ENCODE measurements around the gene RAB25. TPM values are rescaled to one million over a fixed set of nuclear protein-coding genes. Genes with fewer than 3 reads are reported as not detected.

The RAB25 gene
- polyA plus RNA-seq (2013): 92.3 and 94.0 TPM in 2 replicates

DNA sequence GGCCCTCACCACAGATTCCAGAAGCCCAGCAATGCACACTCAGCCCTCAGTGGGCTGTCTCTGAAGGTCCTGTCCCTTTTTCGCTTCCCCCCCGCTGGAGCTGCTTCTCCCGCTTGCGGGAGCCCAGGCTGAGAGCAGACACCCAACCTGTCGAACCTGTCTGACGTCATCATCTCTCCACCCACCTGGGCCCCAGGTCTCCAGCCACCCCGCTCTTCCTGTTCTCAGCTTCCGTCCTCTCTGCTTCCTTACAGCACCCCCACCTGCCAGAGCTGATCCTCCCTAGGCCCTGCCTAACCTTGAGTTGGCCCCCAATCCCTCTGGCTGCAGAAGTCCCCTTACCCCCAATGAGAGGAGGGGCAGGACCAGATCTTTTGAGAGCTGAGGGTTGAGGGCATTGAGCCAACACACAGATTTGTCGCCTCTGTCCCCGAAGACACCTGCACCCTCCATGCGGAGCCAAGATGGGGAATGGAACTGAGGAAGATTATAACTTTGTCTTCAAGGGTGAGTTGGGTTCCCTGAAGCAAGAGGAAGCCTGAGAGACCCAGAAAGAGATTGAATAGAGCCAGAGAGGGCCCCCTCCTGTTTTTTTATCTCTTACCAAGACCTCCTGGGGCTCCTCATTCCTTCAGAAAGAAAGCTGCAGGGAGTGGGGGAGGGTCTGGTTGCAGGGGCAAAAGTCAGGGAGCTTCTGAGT is at the start of gene RAB25:
RAB25 (plus strand) TSS at position 224 of the 700 bp plus-strand sequence; CDS start at position 465, 241 bp downstream.
- Histone ChIP-seq H3K79me1 (ENCODE audit: low read length) (peaks cover 3% of the 10 kb centered on the region), H3K18ac (ENCODE audit: low read length) (peak within 1 kb of the TSS; percentile 66), H3K9me3 (ENCODE audit: insufficient read depth, low read depth, low read length) (no peaks in the 10 kb centered on the region), H3K79me2 (ENCODE audit: control insufficient read depth, insufficient read depth, low read length, poor library complexity) (peaks cover 2% of the 10 kb centered on the region), H3K36me3 (ENCODE audit: control insufficient read depth in 1 of 2, insufficient read depth in 2 of 2, low read length in 2 of 2) (peaks cover 4 to 6% of the 10 kb centered on the region in 2 experiments), H3K27me3 (ENCODE audit: insufficient read depth, low read length) (no peaks in the 10 kb centered on the region), H3K4me3 (ENCODE audit: low read depth, low read length) (peak within 1 kb of the TSS; percentile 4), H3K14ac (ENCODE audit: low read length) (peak within 1 kb of the TSS; percentile 78), H2AK5ac (ENCODE audit: low read length) (no peak within 1 kb of the TSS), H3K4me1 (ENCODE audit: control insufficient read depth in 1 of 2, insufficient read depth in 2 of 2, low read length in 2 of 2) (peaks cover 4 to 5% of the 10 kb centered on the region in 2 experiments), H4K12ac (ENCODE audit: low read depth, low read length) (peak within 1 kb of the TSS; percentile 45), H3K23ac (ENCODE audit: low read length) (no peak within 1 kb of the TSS), H2BK5ac (ENCODE audit: low read depth, low read length, poor library complexity) (peak within 1 kb of the TSS; percentile 52), H3K9ac (ENCODE audit: low read length) (no peak within 1 kb of the TSS), H3K4me2 (ENCODE audit: low read length) (peak within 1 kb of the TSS; percentile 26), H2BK12ac (ENCODE audit: low read length) (peak within 1 kb of the TSS; percentile 41), H3K4ac (ENCODE audit: low read depth, low read length) (peak within 1 kb of the TSS; percentile 60), H2AFZ (ENCODE audit: insufficient read depth, low read length, poor library complexity) (peak within 1 kb of the TSS; percentile 44), H4K8ac (ENCODE audit: low read depth, low read length) (peak within 1 kb of the TSS; percentile 82), H3K27ac (ENCODE audit: low read depth, low read length) (peak within 1 kb of the TSS; percentile 66), H4K91ac (ENCODE audit: low read depth, low read length) (peak within 1 kb of the TSS; percentile 75), H2BK120ac (ENCODE audit: insufficient read depth, low read length, poor library complexity) (peak within 1 kb of the TSS; percentile 54)
- DNase-seq: peak; percentile 68 to 84
- WGBS (ENCODE audit: extremely low coverage, insufficient coverage, insufficient read length): no CpG with 5 or more reads among the region's 11 CpGs

DNA sequence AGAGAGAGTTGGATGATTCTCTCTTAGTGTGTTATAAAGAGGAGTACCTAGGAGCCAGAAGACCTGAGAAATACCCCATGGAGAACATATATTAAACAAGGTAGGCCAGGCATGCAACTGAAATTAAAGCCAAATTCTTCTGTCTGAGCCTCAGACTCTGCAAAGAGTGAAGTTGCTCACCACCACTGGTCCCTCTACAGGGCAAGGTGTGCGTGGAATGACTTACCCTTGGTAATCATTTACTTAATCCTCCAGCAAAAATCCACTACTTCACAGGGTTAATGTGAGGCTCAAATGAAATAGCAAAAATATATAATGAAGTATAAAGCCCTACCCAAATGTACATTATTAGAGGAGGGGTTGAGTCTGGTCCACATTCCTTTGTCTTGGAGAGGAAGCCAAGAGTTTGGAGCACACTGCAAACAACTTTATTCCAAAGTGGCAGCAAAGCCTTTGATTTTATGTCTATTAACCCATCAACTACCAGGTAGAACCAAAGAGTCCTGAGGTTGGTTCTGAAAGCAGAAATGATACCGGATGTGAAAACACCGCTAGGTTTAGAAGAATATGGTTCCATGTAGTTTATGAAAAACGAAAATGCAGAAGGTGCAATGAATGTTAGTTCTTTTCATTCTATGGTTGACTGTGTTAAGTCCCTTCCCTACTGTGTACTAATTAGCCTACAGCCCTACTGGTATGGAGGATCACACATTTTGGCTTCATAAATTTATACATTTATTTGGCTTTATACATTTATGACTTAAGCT is 48.7 kb upstream of the RAB25 start:
- Histone ChIP-seq H3K14ac (ENCODE audit: low read length) (no peak overlapping the region), H3K79me2 (ENCODE audit: control insufficient read depth, insufficient read depth, low read length, poor library complexity) (no peaks in the 10 kb centered on the region), H2AFZ (ENCODE audit: insufficient read depth, low read length, poor library complexity) (no peak overlapping the region), H3K79me1 (ENCODE audit: low read length) (no peaks in the 10 kb centered on the region), H3K4me3 (ENCODE audit: low read depth, low read length) (no peak overlapping the region), H3K27ac (ENCODE audit: low read depth, low read length) (no peak overlapping the region), H3K36me3 (ENCODE audit: control insufficient read depth in 1 of 2, insufficient read depth in 2 of 2, low read length in 2 of 2) (peaks cover 44 to 62% of the 10 kb centered on the region in 2 experiments), H4K91ac (ENCODE audit: low read depth, low read length) (no peak overlapping the region), H3K4ac (ENCODE audit: low read depth, low read length) (no peak overlapping the region), H4K8ac (ENCODE audit: low read depth, low read length) (no peak overlapping the region), H2BK120ac (ENCODE audit: insufficient read depth, low read length, poor library complexity) (no peak overlapping the region), H3K4me2 (ENCODE audit: low read length) (no peak overlapping the region), H4K12ac (ENCODE audit: low read depth, low read length) (no peak overlapping the region), H2BK5ac (ENCODE audit: low read depth, low read length, poor library complexity) (no peak overlapping the region), H3K27me3 (ENCODE audit: insufficient read depth, low read length) (no peaks in the 10 kb centered on the region), H3K9me3 (ENCODE audit: insufficient read depth, low read depth, low read length) (no peaks in the 10 kb centered on the region), H2BK12ac (ENCODE audit: low read length) (no peak overlapping the region), H3K23ac (ENCODE audit: low read length) (no peak overlapping the region), H3K18ac (ENCODE audit: low read length) (no peak overlapping the region), H3K4me1 (ENCODE audit: control insufficient read depth in 1 of 2, insufficient read depth in 2 of 2, low read length in 2 of 2) (peaks cover under 1 to 4% of the 10 kb centered on the region in 2 experiments), H2AK5ac (ENCODE audit: low read length) (no peak overlapping the region), H3K9ac (ENCODE audit: low read length) (no peak overlapping the region)
- WGBS (ENCODE audit: extremely low coverage, insufficient coverage, insufficient read length): no CpG with 5 or more reads among the region's 4 CpGs
- no peak for DNase-seq

DNA sequence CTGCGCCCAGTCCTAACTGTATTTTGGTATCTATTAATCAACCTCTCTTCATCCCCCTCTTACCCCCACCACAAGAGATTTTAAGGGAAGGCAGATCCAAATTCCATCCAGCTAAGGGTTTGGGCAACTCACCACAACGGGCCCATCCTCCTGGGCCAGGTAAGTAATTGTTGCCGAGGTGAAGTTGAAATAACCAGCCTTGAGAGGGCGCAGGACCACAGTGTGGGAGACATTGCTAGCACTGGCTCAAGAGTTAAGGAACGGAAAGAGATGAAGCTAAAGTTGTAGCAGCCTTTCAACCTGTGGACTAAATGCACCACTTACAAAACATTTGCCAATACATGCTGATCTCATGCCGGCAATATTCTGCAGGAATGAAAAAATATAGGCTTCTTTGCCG is 46.1 kb upstream of the RAB25 start:
- Histone ChIP-seq H4K91ac (ENCODE audit: low read depth, low read length) (no peak overlapping the region), H4K12ac (ENCODE audit: low read depth, low read length) (no peak overlapping the region), H3K4ac (ENCODE audit: low read depth, low read length) (no peak overlapping the region), H3K27me3 (ENCODE audit: insufficient read depth, low read length) (no peaks in the 10 kb centered on the region), H2AFZ (ENCODE audit: insufficient read depth, low read length, poor library complexity) (no peak overlapping the region), H3K36me3 (ENCODE audit: control insufficient read depth in 1 of 2, insufficient read depth in 2 of 2, low read length in 2 of 2) (peaks cover 45 to 61% of the 10 kb centered on the region in 2 experiments), H3K18ac (ENCODE audit: low read length) (no peak overlapping the region), H3K9ac (ENCODE audit: low read length) (no peak overlapping the region), H3K27ac (ENCODE audit: low read depth, low read length) (no peak overlapping the region), H3K9me3 (ENCODE audit: insufficient read depth, low read depth, low read length) (no peaks in the 10 kb centered on the region), H3K4me1 (ENCODE audit: control insufficient read depth in 1 of 2, insufficient read depth in 2 of 2, low read length in 2 of 2) (peaks cover under 1 to 1% of the 10 kb centered on the region in 2 experiments), H3K23ac (ENCODE audit: low read length) (no peak overlapping the region), H3K79me1 (ENCODE audit: low read length) (no peaks in the 10 kb centered on the region), H3K14ac (ENCODE audit: low read length) (no peak overlapping the region), H2AK5ac (ENCODE audit: low read length) (no peak overlapping the region), H4K8ac (ENCODE audit: low read depth, low read length) (no peak overlapping the region), H2BK120ac (ENCODE audit: insufficient read depth, low read length, poor library complexity) (no peak overlapping the region), H3K4me2 (ENCODE audit: low read length) (no peak overlapping the region), H3K4me3 (ENCODE audit: low read depth, low read length) (no peak overlapping the region), H3K79me2 (ENCODE audit: control insufficient read depth, insufficient read depth, low read length, poor library complexity) (peaks cover 1% of the 10 kb centered on the region), H2BK12ac (ENCODE audit: low read length) (no peak overlapping the region), H2BK5ac (ENCODE audit: low read depth, low read length, poor library complexity) (no peak overlapping the region)
- DNase-seq: no peak
- no CpG with 5 or more reads among the region's 7 CpGs for WGBS (ENCODE audit: extremely low coverage, insufficient coverage, insufficient read length)

DNA sequence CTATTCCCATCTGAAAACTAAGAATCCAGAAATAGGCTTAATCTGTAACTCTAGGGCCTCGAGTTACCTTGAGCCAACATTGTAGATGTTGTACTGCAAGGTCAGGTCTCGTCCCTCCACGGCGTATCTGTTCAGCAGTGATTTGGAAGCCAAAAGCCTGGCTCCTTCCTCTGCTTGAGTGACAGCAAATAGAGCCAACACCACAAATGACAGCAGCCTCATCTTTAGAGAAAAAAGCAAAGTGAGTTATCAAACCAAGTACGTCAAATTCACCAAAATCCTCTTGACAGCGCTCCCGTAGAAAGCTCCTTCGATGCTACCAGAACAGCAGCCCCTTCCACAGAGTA is 41.0 kb upstream of the RAB25 start:
- no CpG with 5 or more reads among the region's 8 CpGs for WGBS (ENCODE audit: extremely low coverage, insufficient coverage, insufficient read length)
- H2AK5ac ChIP-seq (ENCODE audit: low read length): peak overlapping the region; percentile 73
- H3K14ac ChIP-seq (ENCODE audit: low read length): peak overlapping the region; percentile 94
- H2AFZ ChIP-seq (ENCODE audit: insufficient read depth, low read length, poor library complexity): peak overlapping the region; percentile 67
- no peak overlapping the region for H3K27ac ChIP-seq (ENCODE audit: low read depth, low read length)
- H3K23ac ChIP-seq (ENCODE audit: low read length): peak overlapping the region; percentile 76
- H3K27me3 ChIP-seq (ENCODE audit: insufficient read depth, low read length): no peaks in the 10 kb centered on the region
- H3K4me3 ChIP-seq (ENCODE audit: low read depth, low read length): peak overlapping the region; percentile 87
- H4K91ac ChIP-seq (ENCODE audit: low read depth, low read length): peak overlapping the region; percentile 90
- H3K4ac ChIP-seq (ENCODE audit: low read depth, low read length): peak overlapping the region; percentile 99
- H3K36me3 ChIP-seq (ENCODE audit: control insufficient read depth in 1 of 2, insufficient read depth in 2 of 2, low read length in 2 of 2): peaks cover 22 to 23% of the 10 kb centered on the region in 2 experiments
- no peak overlapping the region for H2BK12ac ChIP-seq (ENCODE audit: low read length)
- peak overlapping the region; percentile 76 for H4K12ac ChIP-seq (ENCODE audit: low read depth, low read length)
- H2BK120ac ChIP-seq (ENCODE audit: insufficient read depth, low read length, poor library complexity): no peak overlapping the region
- peak overlapping the region; percentile 91 for H4K8ac ChIP-seq (ENCODE audit: low read depth, low read length)
- peaks cover 6% of the 10 kb centered on the region for H3K79me1 ChIP-seq (ENCODE audit: low read length)
- H3K9ac ChIP-seq (ENCODE audit: low read length): peak overlapping the region; percentile 84
- peaks cover 10% of the 10 kb centered on the region for H3K79me2 ChIP-seq (ENCODE audit: control insufficient read depth, insufficient read depth, low read length, poor library complexity)
- H3K9me3 ChIP-seq (ENCODE audit: insufficient read depth, low read depth, low read length): no peaks in the 10 kb centered on the region
- peaks cover 4% of the 10 kb centered on the region in 2 experiments for H3K4me1 ChIP-seq (ENCODE audit: control insufficient read depth in 1 of 2, insufficient read depth in 2 of 2, low read length in 2 of 2)
- peak overlapping the region; percentile 56 for H2BK5ac ChIP-seq (ENCODE audit: low read depth, low read length, poor library complexity)
- DNase-seq: no peak
- H3K4me2 ChIP-seq (ENCODE audit: low read length): peak overlapping the region; percentile 83
- no peak overlapping the region for H3K18ac ChIP-seq (ENCODE audit: low read length)

Measured in trophoblast cell (in vitro differentiated cells and primary cell).